ENCODE data around the gene PTPRU. TPM values are rescaled to one million over a fixed set of nuclear protein-coding genes. Genes with fewer than 3 reads are reported as not detected.

The PTPRU gene
- total RNA-seq, 6 experiments from 2014 or later, result 5.6 to 8.1 (median 7.0) TPM

DNA sequence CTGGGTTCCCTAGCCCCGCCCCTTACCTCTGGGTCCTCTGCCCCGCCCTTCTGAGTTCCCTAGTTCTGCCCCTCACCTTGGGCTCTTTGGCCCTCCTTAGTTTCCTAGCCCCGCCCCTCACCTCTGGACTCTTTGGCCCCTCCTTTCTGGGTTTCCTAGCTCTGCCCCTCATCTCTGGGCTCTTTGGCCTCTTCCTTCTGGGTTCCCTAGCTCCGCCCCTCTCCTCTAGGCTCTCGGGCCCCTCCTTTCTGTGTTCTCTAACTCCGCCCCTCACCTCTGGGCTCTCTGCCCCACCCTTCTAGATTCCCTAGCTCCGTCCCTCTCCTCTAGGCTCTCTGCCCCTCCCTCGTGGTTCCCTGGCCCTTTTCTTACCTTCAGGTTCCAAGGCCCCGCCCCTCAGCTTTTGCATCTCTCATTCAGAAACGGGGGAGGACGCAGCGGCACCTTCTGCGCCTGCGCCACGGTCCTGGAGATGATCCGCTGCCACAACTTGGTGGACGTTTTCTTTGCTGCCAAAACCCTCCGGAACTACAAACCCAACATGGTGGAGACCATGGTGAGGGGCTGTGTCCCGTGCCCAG, 88.5 kb downstream of the PTPRU start:
- Mint-ChIP-seq H3K4me3 (no peak overlapping the region), H3K36me3 (ENCODE audit: low read depth) (no peaks in the 10 kb centered on the region), H3K4me1 (ENCODE audit: low read depth) (no peaks in the 10 kb centered on the region), H3K27ac (no peak overlapping the region), H3K9me3 (no peaks in the 10 kb centered on the region), H3K27me3 (ENCODE audit: insufficient read depth) (peaks cover 2% of the 10 kb centered on the region)
- TF ChIP-seq CTCF (IDR thresholded peaks at IDR 0.05), result no peak
- no peak for DNase-seq

GRCh38 chr1:29325675-29326074, 89.4 kb downstream of the PTPRU start:
- H3K27me3 Mint-ChIP-seq (ENCODE audit: insufficient read depth), result no peaks in the 10 kb centered on the region; the same call in 1 of the 2 replicates
- H3K4me1 Mint-ChIP-seq (ENCODE audit: low read depth), result no peaks in the 10 kb centered on the region
- H3K36me3 Mint-ChIP-seq (ENCODE audit: low read depth), result no peaks in the 10 kb centered on the region
- H3K27ac Mint-ChIP-seq, result no peak overlapping the region
- no peak for TF ChIP-seq CTCF (IDR thresholded peaks at IDR 0.05)
- no peak overlapping the region for H3K4me3 Mint-ChIP-seq
- no peaks in the 10 kb centered on the region for H3K9me3 Mint-ChIP-seq
- DNase-seq, result no peak

DNA sequence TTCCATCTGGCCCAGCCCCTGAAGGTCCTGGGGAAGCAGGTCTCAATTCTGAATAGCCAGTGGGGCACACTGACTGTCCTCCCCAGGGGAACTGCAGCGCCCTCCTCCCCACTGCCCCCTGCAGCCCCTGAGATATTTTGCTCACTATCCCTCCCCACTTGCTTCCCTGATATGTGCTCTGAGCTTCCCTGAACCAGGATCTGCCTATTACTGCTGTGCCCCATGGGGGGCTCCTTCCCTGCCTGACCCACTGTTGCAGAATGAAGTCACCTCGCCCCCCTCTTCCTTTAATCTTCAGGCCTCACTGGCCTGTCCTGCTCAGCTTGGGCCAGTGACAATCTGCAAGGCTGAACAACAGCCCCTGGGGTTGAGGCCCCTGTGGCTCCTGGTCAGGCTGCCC, 89.8 kb downstream of the PTPRU start:
- no peaks in the 10 kb centered on the region; the same call in 1 of the 2 replicates for H3K27me3 Mint-ChIP-seq (ENCODE audit: insufficient read depth)
- H3K4me3 Mint-ChIP-seq, result no peak overlapping the region
- H3K27ac Mint-ChIP-seq, result no peak overlapping the region
- H3K4me1 Mint-ChIP-seq (ENCODE audit: low read depth), result no peaks in the 10 kb centered on the region
- DNase-seq, result no peak
- no peak for TF ChIP-seq CTCF (IDR thresholded peaks at IDR 0.05)
- H3K36me3 Mint-ChIP-seq (ENCODE audit: low read depth), result no peaks in the 10 kb centered on the region
- no peaks in the 10 kb centered on the region for H3K9me3 Mint-ChIP-seq

DNA sequence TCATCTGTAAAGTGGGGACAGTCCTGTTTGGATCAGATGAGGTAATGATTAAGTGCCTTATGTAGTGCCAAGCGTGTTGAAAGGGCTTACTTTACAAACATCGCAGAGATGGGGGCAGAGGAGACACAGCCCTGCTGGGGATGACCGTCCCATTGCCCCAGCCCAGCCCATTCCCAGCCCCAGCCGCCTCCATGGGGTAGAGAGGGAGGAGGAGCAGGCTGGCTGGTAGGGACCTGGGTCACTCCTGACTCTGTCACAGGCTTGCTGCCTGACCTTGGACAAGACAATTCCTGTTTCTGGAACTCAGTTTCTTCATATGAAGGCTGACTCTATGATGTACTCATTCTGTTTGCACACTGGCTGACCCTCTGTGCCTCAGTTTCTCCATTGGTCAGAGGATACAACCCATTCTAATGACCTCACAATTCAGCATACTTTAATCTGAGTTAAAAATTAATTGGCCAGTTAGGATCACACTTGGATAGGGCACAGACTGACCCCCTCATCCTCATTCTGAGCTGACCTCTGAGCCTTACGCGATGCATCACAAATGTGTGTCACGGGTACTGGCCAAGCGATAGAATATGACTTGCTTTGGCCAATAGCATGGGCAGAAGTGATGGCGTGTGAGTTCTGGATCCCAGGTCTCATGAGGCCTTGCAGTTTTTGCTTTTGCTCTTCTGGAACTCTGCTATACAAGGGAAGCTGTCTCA, 91.1 kb downstream of the PTPRU start:
- Mint-ChIP-seq H3K27me3 (ENCODE audit: insufficient read depth) (peaks cover 3% of the 10 kb centered on the region), H3K27ac (no peak overlapping the region), H3K36me3 (ENCODE audit: low read depth) (no peaks in the 10 kb centered on the region), H3K4me3 (no peak overlapping the region), H3K4me1 (ENCODE audit: low read depth) (no peaks in the 10 kb centered on the region), H3K9me3 (no peaks in the 10 kb centered on the region)
- DNase-seq, result no peak
- no peak for TF ChIP-seq CTCF (IDR thresholded peaks at IDR 0.05)

GRCh38 chr1:29329022-29329775, 92.9 kb downstream of the PTPRU start:
- no peaks in the 10 kb centered on the region for H3K36me3 Mint-ChIP-seq (ENCODE audit: low read depth)
- H3K27me3 Mint-ChIP-seq (ENCODE audit: insufficient read depth), result peaks cover 3% of the 10 kb centered on the region
- no peaks in the 10 kb centered on the region for H3K9me3 Mint-ChIP-seq
- H3K4me3 Mint-ChIP-seq, result no peak overlapping the region
- no peak overlapping the region for H3K27ac Mint-ChIP-seq
- DNase-seq, result no peak
- no peaks in the 10 kb centered on the region for H3K4me1 Mint-ChIP-seq (ENCODE audit: low read depth)
- TF ChIP-seq CTCF (IDR thresholded peaks at IDR 0.05), result no peak

All from HFFc6 (cell line).